ENCODE results near the gene TRIM40.
A peak's percentile ranks its signal among the peaks of the same experiment; 100 is the strongest.

GRCh38 chr6:30091577-30092381, 44.2 kb upstream of the TRIM40 start:
- TF ChIP-seq CTCF (IDR thresholded peaks at IDR 0.05) (no peak), POLR2A (IDR thresholded peaks at IDR 0.05) (no peak), POLR2AphosphoS5 (IDR thresholded peaks at IDR 0.05; ENCODE audit: insufficient read depth in 1 of 2, low read depth in 1 of 2) (peak; percentile 30 to 56)

Data from vagina (tissue), 2 donors.